Progenitor cell of endocrine pancreas (in vitro differentiated cells): Measurements from ENCODE around the gene ARL14EPL. TPM values are rescaled to one million over a fixed set of nuclear protein-coding genes. Genes with fewer than 3 reads are reported as not detected.
"Not testable (repeated sequence)": the region's sequence is repeated elsewhere in the genome, so short reads cannot be mapped to it uniquely, and the experiment has no call there.

ENCODE experiments used
- DNase-seq: peaks from one replicate; pipeline ENCODE4 v3.0.0; 2021; ENCODE audit warnings: low spot score; ENCODE audit not compliant: unreplicated experiment
- H3K27ac Mint-ChIP-seq: 2 replicates; pipeline ENCODE4 v1.8.0; 2021; ENCODE audit warnings: mild to moderate bottlenecking, moderate library complexity, mixed read lengths
- H3K27me3 Mint-ChIP-seq: 2 replicates; pipeline ENCODE4 v1.8.0; 2021; ENCODE audit warnings: mixed read lengths
- H3K36me3 Mint-ChIP-seq: 2 replicates; pipeline ENCODE4 v1.8.0; 2022; ENCODE audit warnings: mixed read lengths; ENCODE audit not compliant: insufficient read depth
- H3K4me1 Mint-ChIP-seq: 2 replicates; pipeline ENCODE4 v1.8.0; 2021; ENCODE audit warnings: low read depth, mixed read lengths
- H3K4me3 Mint-ChIP-seq: 2 replicates; pipeline ENCODE4 v1.8.0; 2021; ENCODE audit warnings: low read depth, mild to moderate bottlenecking, moderate library complexity, mixed read lengths
- H3K9me3 Mint-ChIP-seq: 2 replicates; pipeline ENCODE4 v1.8.0; 2021; ENCODE audit warnings: low read depth, mixed read lengths
- CTCF ChIP-seq: fragments of 200-600 bp; sonication (generic); IDR thresholded peaks from one replicate; pipeline ENCODE4 v1.5.0; 2021; ENCODE audit warnings: antibody characterized with exemption, mild to moderate bottlenecking; ENCODE audit not compliant: unreplicated experiment
- total RNA-seq: library from RNA; stranded (reverse); gene quantifications from 2 replicates; pipeline ENCODE4 v1.2.1, GENCODE V29; 2021

The ARL14EPL gene
- total RNA-seq, 1 donor from 2014 or later, result not detected

- Mint-ChIP-seq H3K27ac (no peak overlapping the region), H3K36me3 (peaks cover 21% of the 10 kb centered on the region), H3K4me3 (no peak overlapping the region), H3K4me1 (peaks cover 6% of the 10 kb centered on the region), H3K9me3 (no peaks in the 10 kb centered on the region), H3K27me3 (no peaks in the 10 kb centered on the region)
- no peak for DNase-seq
- no peak for TF ChIP-seq CTCF
These were observed 59.1 kb downstream of the ARL14EPL start for GRCh38 chr5:116091416-116091815.

GRCh38 chr5:116097301-116097700 is 65.0 kb downstream of the ARL14EPL start:
- Mint-ChIP-seq H3K4me1 (peaks cover 3% of the 10 kb centered on the region), H3K27me3 (no peaks in the 10 kb centered on the region), H3K4me3 (no peak overlapping the region), H3K9me3 (peaks cover 7% of the 10 kb centered on the region), H3K36me3 (peaks cover 38% of the 10 kb centered on the region), H3K27ac (no peak overlapping the region)
- no peak for DNase-seq
- TF ChIP-seq CTCF, result no peak

- Mint-ChIP-seq H3K36me3 (peaks cover 39% of the 10 kb centered on the region), H3K4me3 (no peak overlapping the region), H3K27me3 (no peaks in the 10 kb centered on the region), H3K4me1 (peaks cover 3% of the 10 kb centered on the region), H3K9me3 (peaks cover 7% of the 10 kb centered on the region), H3K27ac (no peak overlapping the region)
- TF ChIP-seq CTCF, result no peak
- no peak for DNase-seq
These were observed 66.7 kb downstream of the ARL14EPL start for GRCh38 chr5:116098998-116099397.

- H3K4me3 Mint-ChIP-seq, H3K4me1 Mint-ChIP-seq, DNase-seq, H3K27ac Mint-ChIP-seq, H3K27me3 Mint-ChIP-seq: not testable (repeated sequence)
- H3K9me3 Mint-ChIP-seq, result peaks cover 14% of the 10 kb centered on the region
- peaks cover 37% of the 10 kb centered on the region for H3K36me3 Mint-ChIP-seq
These were observed 72.7 kb downstream of the ARL14EPL start for GRCh38 chr5:116104941-116105340.

Other genes with a start within 250 kb of the ARL14EPL start
- 24.6 and 25.1 TPM in 2 replicates for gene CDO1, start 215.8 kb upstream of the ARL14EPL start, total RNA-seq
- gene ATG12, start 190.9 kb upstream of the ARL14EPL start, total RNA-seq, result 46.7 and 53.9 TPM in 2 replicates
- 60.8 and 65.3 TPM in 2 replicates for gene AP3S1, start 190.5 kb upstream of the ARL14EPL start, total RNA-seq
- 0.24 and 0.64 TPM in 2 replicates for gene LVRN, start 70.0 kb upstream of the ARL14EPL start, total RNA-seq
- gene COMMD10, start 52.6 kb downstream of the ARL14EPL start, total RNA-seq, result 30.9 and 31.6 TPM in 2 replicates